Calu3 (cell line): ENCODE results near the gene CBR3. TPM values are rescaled to one million over a fixed set of nuclear protein-coding genes. Genes with fewer than 3 reads are reported as not detected.
"Not testable (repeated sequence)": the region's sequence is repeated elsewhere in the genome, so short reads cannot be mapped to it uniquely, and the experiment has no call there.

Experiments used
- BruUV-seq: library from RNA; stranded (reverse); fragments of 400-500 nt; replicated peaks from 2 replicates; lab custom pipeline; 2021; lab: Mats Ljungman, UMichigan
- CTCF ChIA-PET: fragments of 300-600 bp; sonication (Branson Sonifier 250); formaldehyde crosslinking; loops from one replicate; lab custom pipeline; 2022; ENCODE audit warnings: antibody characterized with exemption; lab: Charles Lee
- DNase-seq: peaks from one replicate; pipeline ENCODE4 v3.0.0; 2022
- H3K27ac Mint-ChIP-seq: one replicate; pipeline ENCODE4 v1.8.0; 2022; ENCODE audit warnings: mixed read lengths; ENCODE audit not compliant: unreplicated experiment
- H3K27me3 Mint-ChIP-seq: one replicate; pipeline ENCODE4 v1.8.0; 2022; ENCODE audit warnings: mixed read lengths; ENCODE audit not compliant: unreplicated experiment
- H3K36me3 Mint-ChIP-seq: one replicate; pipeline ENCODE4 v1.8.0; 2022; ENCODE audit warnings: mild to moderate bottlenecking, moderate library complexity, mixed read lengths; ENCODE audit not compliant: insufficient read depth, unreplicated experiment
- H3K4me1 Mint-ChIP-seq: one replicate; pipeline ENCODE4 v1.8.0; 2022; ENCODE audit warnings: mild to moderate bottlenecking, low read depth, mixed read lengths; ENCODE audit not compliant: unreplicated experiment
- H3K4me3 Mint-ChIP-seq: one replicate; pipeline ENCODE4 v1.8.0; 2022; ENCODE audit warnings: mild to moderate bottlenecking, low read depth, moderate library complexity, mixed read lengths; ENCODE audit not compliant: unreplicated experiment
- H3K9me3 Mint-ChIP-seq: one replicate; pipeline ENCODE4 v1.8.0; 2022; ENCODE audit warnings: low read depth, mixed read lengths; ENCODE audit not compliant: unreplicated experiment
- CTCF ChIP-seq: fragments of 200-600 bp; IDR thresholded peaks from one replicate; pipeline ENCODE4 v1.8.0; 2022; ENCODE audit warnings: antibody characterized with exemption; ENCODE audit not compliant: unreplicated experiment
- intact Hi-C: fragments of 100-400 bp; cut with micrococcal nuclease; formaldehyde crosslinking; loops from one replicate; pipeline ENCODE4 v1.10.0; 2022; ENCODE audit not compliant: unreplicated experiment
- total RNA-seq: library from RNA; stranded (reverse); gene quantifications from 2 replicates; pipeline ENCODE4 v1.2.3, GENCODE V29; 2022

CBR3 gene
- total RNA-seq, 1 experiment from 2014 or later: 2.8 TPM

DNA sequence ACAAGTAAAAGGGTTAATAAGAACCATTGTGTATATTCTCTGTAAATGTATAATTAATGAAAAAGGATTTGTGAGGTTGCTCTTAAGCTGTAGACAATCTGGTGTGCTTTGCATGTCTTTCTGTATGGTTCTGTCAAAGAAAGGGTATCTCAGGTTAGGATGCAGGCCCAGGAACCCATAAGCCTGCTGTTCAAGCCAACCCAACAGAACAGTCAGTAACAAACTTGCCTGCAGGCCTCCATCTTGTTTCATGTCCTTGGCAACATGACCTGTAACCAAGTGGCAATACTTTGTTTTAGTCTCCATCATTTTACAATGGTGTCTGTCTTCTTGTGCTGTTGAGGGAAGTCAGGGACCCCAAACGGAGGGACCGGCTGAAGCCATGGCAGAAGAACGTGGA lies 35.9 kb upstream of the CBR3 start:
- Mint-ChIP-seq H3K4me1 (peaks cover 2% of the 10 kb centered on the region), H3K9me3 (no peaks in the 10 kb centered on the region), H3K4me3 (no peak overlapping the region), H3K27me3 (no peaks in the 10 kb centered on the region), H3K27ac (no peak overlapping the region), H3K36me3 (peaks cover under 1% of the 10 kb centered on the region)
- no peak for TF ChIP-seq CTCF
- intact Hi-C loops: no loop called here
- BruUV-seq: no TSS peak
- no peak for DNase-seq
- CTCF ChIA-PET: no interaction called here

- H3K27ac Mint-ChIP-seq, DNase-seq, H3K4me1 Mint-ChIP-seq, H3K4me3 Mint-ChIP-seq, H3K27me3 Mint-ChIP-seq, CTCF ChIA-PET, H3K9me3 Mint-ChIP-seq, intact Hi-C loops, H3K36me3 Mint-ChIP-seq, BruUV-seq: not testable (repeated sequence)
These were observed 35.1 kb upstream of the CBR3 start for GRCh38 chr21:36099695-36100211.

GRCh38 chr21:36100971-36101641 lies 33.8 kb upstream of the CBR3 start:
- CTCF ChIA-PET: no interaction called here

DNA sequence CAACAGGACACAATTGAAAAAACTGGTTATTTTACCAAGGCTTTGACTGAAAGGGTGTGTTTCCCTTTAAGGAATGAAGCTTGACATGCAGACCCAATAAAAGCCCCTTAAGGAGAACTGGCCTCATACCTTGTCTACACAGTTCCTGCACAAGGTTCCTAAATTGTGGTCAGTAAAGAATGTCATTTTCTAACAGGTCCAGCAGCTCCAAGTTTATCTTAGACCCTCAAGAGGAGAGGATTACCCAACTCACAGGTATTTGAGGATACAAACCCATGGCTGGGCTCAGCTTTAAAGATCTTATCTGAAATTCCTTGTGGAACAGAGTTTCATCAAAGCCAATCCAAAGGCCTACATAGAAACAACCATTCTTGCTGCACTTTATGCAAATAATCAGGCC lies 31.4 kb upstream of the CBR3 start:
- Mint-ChIP-seq H3K9me3 (no peaks in the 10 kb centered on the region), H3K27me3 (no peaks in the 10 kb centered on the region), H3K4me3 (no peak overlapping the region), H3K4me1 (peaks cover 9% of the 10 kb centered on the region), H3K36me3 (peaks cover 18% of the 10 kb centered on the region), H3K27ac (no peak overlapping the region)
- no peak for TF ChIP-seq CTCF
- no TSS peak for BruUV-seq
- CTCF ChIA-PET: no interaction called here
- intact Hi-C loops: no loop called here
- DNase-seq: no peak

More at GRCh38 chr21:36100971-36101641, 33.8 kb upstream of the CBR3 start:
- H3K36me3 Mint-ChIP-seq: peaks cover 18% of the 10 kb centered on the region
- no peaks in the 10 kb centered on the region for H3K9me3 Mint-ChIP-seq
- DNase-seq: no peak
- H3K27me3 Mint-ChIP-seq: no peaks in the 10 kb centered on the region
- H3K4me3 Mint-ChIP-seq: no peak overlapping the region
- H3K4me1 Mint-ChIP-seq: peaks cover 9% of the 10 kb centered on the region
- BruUV-seq: no TSS peak
- no peak for TF ChIP-seq CTCF
- intact Hi-C loops: no loop called here
- no peak overlapping the region for H3K27ac Mint-ChIP-seq
